GM19452 (cell line): Measurements from ENCODE around the gene ATOX1.
"Not testable (repeated sequence)": the region's sequence is repeated elsewhere in the genome, so short reads cannot be mapped to it uniquely, and the experiment has no call there.

Experiments
- ATAC-seq: cut with Tn5 transposase; IDR thresholded peaks from one replicate; pipeline ENCODE4 v1.9.1; 2021; ENCODE audit not compliant: unreplicated experiment

Gene ATOX1

DNA sequence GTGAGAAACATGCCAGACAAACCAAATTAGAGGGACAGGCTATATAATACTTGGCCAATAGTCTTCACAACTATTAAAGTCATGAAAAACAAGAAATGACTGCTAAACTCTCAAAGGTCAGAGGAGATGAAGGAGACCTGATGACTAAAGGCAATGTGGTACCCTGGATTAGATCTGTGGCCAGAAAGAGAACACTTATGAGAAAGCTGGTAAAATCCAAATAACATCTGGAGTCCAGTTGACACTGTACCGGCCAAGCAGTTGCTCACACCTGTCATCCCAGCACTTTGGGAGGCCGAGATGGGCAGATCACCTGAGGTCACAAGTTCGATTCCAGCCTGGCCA is 24.4 kb downstream of the ATOX1 start:
- no peak for ATAC-seq

DNA sequence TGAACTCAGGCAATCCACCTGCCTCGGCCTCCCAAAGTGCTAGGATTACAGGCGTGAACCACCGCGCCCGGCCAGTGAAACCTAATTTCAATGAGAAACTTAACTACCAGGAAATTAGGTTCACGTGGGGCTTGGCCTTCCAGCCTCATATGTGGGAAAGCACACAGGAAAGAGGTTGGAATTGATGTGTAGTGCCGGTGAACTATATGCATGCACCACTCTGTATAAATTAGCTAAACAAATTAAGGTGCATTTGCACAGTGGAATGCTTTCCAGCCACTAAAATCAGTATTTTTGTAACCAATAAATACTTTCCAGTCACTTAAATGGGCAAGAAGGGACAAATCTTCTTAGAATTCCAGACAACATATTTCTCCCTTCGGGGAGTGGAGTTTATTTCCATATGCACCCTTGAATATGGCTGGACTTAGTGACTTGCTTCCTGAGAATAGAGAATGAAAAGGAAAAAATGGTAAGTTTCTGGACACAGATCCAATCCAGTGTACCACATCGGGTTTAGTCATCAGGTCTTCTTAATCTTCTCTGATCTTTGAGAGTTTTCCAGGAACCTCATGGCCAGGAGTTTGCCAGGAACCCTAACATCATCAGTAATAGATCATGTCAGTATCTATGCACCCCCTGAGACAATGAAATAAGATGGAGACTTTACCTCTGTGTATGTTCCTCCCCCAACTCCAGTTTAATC is 24.9 kb downstream of the ATOX1 start:
- no peak for ATAC-seq

DNA sequence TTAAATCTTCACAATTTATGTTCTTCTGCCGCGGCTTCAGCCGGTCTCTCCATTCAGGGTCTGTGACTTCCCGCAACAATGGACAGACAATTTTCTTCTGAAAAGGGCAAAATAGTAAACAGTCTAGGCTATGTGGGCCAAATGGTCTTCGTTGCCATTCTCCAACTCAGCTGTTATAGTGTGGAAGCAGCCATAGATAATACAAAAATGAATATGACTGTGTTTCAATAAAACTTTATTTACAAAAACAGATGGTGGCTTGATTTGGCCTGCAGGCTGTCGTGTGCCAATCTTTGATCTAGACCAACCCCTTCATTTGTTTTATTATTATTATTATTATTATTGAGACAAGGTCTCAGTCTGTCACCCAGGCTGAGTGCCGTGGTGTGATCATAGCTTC is 28.1 kb downstream of the ATOX1 start:
- no peak for ATAC-seq

DNA sequence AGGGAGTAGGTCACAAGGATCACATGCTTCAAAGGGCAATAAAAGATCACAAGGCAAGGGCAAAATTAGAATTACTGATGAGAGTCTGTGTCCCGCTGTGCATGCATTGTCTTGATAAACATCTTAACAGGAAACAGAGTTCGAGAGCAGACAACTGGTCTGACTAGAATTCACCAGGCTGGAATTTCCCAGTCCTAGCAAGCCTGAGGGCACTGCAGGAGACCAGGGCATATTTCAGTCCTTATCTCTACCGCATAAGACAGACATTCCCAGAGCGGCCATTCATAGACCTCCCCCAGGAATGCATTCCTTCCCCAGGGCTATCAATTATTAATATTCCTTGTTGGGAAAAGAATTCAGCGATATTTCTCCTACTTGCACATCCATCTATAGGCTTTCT is 28.8 kb downstream of the ATOX1 start:
- not testable (repeated sequence) for ATAC-seq

DNA sequence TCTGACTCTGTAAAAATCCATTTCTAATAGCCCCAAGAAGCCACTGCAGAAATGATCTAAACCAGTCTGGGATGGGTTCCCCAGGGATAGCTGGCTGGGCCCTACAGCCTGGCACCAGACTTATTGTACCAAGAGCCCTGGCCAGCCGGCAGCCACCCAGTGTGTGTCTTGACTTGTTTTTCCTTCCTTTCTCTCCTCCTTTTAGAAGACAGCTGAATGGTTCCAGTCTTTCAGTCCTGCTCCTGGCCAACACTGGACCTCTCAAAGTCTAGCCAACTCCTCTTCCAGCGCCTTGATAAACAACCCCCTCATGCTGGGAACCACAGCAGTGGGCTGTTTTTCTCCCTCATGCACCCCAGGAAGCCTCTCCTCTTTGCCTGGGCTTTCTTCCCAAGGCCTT is 34.1 kb downstream of the ATOX1 start:
- ATAC-seq: no peak

DNA sequence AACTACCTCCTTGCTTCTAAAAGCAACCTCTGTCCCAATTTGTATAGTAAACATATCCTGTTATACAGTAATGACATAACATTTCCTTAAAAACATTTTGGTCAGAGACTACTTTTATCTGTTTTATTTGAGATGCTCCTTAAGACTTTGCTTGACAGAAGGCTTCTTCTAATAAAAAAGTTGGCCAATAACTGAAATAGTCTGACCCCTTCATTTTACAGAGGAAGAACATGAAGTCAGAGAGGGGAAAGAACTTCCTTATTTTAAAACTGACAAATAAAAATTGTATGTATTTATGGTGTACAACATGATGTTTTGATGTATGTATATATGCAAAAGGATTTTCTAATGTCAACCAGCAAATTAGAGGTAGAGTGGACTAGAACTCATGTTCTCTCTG is 35.9 kb downstream of the ATOX1 start:
- ATAC-seq: no peak

DNA sequence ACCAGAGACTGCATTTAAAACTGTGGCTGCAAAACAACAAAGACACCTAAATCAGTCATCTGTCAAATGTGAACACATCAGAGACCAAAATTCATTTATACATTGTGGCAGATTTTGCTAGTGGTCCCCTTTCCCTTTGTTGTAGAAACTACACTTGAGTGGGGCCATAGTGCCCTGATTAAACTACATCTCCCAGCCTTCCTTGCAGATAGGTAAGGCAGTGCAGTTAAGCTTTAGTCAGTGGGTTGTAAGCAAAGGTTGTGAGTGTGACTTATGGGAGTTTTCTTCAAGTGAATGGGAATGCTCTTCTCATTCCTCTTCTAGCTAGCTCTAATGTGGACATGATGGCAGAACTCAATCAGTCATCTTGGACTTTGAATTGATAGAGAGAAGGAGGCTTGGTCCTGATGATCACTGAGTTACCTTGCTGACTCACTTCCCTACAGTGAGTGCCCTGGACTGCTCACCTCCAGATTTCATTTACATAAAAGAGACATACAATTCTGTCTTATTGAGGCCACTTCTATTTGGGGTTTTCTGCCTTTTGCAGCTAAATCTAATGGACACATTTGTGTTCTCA is 36.5 kb downstream of the ATOX1 start:
- peak; percentile 24 for ATAC-seq

DNA sequence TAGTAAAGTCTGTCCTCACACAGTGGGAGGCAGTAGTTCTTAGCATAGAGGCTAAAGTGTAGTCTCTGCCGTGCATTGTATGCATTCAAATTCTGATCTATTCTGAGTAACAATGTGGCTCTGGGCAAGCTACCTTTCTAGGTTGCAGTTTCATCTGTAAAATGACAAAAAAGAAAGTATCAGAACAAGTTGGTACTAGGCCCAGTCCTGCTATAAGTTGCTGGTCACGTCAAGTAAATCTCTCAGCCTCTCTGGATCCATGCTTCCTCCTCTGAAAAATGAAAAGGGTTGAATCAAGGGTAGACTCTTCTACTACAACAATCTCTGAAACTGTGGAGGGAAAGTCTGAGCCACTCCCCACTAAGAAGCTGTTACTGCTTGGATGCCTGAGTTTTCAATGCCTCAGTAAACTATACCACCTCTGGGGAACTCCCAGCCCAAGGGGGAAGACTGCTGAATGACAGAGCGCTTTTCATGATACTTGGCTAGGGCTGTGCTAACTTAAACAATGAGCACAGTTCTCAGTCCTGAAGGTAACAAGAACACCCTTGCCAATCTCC is 37.3 kb downstream of the ATOX1 start:
- peak; percentile 87 for ATAC-seq

DNA sequence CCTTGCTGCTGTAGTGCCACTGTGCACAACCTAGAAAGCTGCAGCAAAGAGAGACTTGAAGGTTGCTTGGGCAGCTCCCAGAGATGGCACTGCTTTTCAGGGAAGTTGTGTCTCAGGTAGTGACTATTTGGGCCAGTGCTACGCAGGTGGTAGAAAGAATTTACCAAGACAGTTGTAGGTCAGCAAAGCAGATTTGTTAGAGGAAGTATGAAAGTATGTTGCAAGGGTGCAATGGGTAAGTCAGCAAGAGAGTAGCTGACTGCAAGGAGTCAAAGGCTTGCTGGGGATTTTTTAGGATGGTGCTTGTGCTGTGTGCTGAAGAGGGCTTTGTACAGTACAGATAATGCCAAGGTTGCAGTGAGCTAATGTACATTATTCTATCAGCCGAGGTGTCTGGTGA is 38.2 kb downstream of the ATOX1 start:
- no peak for ATAC-seq

DNA sequence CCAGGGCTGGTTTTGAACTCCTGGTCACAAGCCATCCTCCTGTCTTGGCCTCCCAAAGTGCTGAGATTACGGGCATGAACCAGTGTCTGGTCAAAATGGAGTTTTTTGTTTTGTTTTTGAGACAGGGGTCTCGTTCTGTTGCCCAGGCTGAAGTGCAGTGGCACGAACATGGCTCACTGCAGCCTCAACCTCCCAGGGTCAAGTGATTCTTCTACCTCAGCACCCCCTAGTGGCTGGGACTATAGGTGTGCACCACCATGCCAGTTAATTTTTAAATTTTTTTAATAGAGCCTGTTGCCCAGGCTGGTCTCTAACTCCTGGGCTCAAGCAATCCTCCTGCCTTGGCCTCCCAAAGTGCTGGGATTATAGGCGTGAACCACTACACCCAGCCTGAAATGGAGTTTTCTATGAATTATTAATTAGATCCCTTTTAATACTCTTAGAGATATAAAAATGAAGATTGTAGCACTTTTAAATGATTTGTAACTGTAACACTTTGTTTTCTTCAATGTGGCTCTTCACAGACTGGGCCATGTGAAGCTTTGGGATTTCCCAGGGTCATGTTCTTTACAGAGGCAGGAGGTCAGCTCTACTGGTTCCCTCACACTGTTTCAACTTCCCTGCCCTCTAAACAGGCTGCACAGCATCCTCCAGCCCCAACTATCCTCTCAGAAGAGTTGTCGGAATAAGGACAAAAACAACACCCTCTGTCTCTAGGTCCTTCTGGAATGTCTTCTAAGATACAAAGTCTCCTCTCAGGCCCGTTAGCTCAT is 39.0 kb downstream of the ATOX1 start:
- ATAC-seq: no peak

DNA sequence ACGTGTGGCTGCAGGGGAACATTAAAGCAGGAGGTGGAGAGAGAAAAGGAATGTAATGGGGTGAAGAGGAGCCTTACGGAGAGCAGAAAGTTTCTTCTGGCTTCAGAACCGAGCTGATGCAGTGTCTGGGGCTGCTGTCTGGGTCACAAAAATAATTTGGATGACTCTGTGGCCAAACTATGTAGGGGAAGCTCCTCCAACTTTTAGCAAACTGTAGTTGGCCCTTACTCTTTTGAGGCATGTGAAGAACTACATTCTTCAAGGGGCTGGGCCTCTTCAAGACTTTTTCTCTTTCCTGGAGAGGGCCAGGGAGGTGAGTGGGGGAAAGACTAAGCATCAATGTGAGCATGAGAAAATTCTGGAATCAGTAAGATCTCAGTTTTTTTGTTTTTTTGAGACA is 39.8 kb downstream of the ATOX1 start:
- no peak for ATAC-seq

DNA sequence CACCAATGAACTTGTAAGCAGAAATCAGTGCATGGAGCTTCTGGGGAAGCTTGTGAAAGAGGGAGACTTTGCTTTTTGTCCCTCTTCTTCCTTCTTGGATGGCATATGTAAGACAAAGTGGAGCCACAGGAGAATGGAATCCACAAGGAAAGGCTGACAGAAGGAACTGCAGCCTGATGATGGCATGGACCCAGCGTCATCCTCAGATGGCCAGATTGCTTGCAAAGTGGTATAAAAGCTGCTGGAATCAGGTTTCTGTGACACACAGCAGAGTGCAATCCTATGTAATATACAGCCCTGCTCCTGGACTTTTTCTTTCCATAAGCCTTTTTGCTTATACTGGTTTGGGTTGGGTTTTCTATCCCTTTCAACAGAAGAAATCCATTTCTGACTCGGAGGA is 40.3 kb downstream of the ATOX1 start:
- ATAC-seq: no peak

DNA sequence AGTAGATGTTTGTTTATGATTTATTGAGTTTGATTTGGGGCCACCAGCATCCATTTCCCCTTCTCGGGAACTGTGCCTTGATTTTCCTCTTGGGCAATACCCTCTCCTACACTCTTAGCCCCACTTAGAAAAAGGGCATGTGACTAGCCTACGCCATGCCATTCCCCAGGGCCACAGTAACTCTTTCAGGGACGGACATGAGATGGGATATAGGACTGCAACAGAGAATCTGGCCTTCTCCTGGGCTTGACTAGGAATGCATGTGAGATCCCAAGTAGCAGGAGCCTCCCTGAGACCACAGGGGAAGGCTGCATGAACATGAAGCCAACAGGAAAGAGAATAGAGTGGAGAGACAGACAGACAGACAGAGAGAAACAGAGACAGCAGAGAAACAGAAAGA is 41.0 kb downstream of the ATOX1 start:
- ATAC-seq: no peak

DNA sequence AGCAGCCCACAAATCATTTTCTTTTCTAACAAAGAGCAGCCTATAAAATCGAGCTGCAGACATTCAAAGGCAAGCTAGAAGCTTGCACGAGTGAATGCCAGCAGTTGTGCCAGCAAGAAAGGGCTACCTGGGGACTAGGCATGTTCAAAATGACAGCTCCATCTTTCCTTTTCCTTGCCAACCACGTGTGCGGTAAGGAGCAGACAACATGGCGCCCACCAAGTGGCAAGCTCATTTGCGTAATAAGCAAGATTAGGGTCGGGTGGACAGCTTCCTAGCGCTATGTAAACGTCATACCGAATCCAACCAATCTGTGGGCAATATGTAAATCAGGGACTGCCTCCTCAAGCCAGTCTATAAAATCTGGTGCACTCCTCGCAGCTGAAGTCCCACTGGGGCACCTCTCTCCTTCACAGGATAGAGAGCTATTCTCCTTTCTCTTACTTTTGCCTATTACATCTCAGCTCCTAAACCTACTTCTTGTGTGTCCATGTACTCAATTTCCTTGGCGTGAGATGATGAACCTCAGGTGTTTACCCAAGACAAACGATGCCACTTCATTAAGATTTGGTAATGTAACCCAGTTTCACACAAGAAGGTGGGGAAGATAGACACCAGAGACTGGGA is 49.2 kb downstream of the ATOX1 start:
- ATAC-seq: no peak

DNA sequence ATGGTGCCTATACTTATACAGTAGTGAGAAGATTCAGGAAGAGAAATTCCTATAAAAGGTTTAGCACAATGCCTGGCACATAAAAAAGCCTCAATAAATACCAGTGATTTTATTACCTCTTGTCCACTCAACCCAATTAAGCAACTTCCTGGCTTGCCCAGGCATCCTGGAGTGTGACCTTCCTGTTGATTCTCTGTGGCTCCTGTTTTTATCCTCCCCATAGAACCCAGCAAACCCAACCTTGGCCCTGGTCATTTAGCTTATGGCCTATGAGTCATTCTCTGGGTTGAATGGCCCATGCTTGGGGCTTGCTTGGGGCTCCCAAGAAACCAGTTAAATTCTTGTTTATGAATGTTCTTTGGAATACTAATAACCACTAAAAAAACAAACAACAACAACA is 50.3 kb downstream of the ATOX1 start:
- no peak for ATAC-seq

DNA sequence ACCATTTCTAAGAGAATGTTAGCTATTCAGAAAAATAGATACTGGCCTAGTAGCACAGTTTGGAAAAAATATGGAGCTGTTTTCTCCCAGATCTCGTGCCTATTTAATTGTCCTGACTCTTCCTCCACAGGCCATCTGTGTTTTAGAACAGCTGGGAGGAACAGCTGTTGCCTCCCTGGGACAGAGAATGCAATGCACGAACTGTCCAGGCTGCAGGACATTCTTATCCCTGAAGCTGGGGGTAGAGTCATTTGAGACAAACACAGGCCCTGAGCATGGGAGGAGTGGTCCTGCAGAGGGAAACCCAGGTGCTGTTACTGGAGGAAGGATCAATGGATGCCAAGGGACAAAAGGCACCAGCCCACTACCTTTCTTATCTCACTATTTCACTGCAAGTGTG is 50.9 kb downstream of the ATOX1 start:
- ATAC-seq: no peak

DNA sequence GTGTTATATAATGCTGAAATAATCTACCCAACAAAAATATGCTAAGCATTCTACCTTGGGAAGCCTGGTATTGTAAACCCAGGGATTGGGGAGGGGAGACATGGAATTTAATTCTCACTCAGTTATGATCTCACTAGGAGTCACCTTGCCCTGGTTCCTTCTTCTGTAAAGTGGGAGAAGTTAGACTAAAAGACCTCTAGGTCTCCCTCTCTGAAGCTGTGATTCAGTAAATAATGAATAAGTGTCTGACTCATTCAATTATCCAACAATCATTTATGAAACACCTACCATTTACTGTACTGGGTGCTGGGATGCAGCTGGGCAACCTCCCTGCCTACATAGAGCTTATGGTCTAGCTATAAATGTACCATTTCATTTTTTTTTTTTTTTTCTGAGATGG is 51.5 kb downstream of the ATOX1 start:
- ATAC-seq: no peak

DNA sequence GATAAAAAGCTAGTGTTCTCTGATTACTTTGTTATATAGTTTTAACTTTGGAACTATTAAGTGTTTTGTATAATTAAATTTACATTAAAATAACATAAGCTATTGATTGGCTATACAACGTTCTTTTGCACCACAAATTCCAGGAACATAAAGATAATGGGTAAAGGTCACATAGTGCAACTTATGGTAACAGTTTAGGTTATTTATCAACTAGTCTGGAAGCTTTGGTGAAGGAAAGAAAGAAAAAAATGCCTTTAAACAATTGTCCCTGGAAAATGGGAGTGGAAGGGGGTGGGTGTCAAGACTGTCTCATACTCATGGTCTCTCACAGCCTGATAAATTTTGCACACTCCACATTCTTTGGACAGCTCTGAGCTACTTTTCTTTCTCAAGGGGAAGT is 54.7 kb downstream of the ATOX1 start:
- ATAC-seq: no peak

DNA sequence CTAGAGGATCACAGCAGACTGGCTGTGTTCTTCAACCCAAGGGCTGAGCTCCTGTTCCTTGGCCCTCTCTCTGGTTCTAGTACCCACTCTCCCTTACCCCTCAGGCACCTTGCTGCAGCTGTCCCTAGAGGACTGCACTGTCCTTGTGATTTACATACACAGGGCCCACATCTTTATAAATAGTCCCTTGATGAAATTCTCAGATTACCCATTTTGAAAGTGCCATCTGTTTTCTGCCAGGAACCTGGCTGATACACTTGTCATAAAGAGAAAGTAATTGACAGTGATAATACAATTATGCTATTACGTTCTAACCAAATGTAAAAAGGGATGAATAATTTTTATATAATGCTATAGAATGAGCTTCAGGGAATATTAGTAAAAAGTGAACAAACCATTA is 55.2 kb downstream of the ATOX1 start:
- peak; percentile 88 for ATAC-seq

DNA sequence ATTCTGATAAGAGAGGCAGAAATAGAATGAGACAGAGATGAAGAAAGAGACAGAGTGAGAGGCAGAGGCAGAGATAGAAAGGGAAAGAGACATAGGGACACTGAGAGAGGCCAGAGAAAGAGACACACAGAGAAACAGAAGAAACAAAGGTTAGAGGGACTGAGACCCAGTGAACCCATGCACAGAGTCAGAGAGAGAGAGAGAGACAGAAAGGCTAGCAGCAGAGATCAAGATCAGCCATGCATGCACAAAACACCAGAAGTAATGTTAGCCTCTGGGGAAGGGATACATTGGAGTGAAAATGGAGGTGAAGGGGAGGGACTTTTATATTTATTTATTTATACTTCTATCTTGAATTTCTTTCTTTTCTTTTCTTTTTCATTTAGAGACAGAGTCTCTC is 57.6 kb downstream of the ATOX1 start:
- ATAC-seq: no peak

DNA sequence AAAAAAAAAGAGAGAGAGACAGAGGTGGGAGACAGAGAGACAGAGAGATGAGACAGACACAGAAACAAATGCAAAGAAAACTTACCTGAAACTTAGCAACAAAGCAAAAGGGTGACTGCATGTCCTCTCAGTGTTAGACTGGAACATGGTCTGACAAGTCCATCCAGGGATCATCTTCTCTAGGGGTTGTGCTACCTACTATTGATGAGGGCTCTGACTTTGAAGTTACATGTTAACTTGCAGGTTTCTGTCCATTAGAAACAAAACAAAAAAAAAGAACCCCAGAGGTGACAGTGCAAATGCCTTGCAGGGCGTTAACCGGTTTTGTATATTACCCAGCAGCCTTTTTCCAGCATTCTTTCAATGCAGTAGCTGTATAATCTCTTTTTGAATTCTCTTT is 58.1 kb downstream of the ATOX1 start:
- peak; percentile 46 for ATAC-seq
